ENCODE results near the gene RAX2.
"Not testable (repeated sequence)": the region's sequence is repeated elsewhere in the genome, so short reads cannot be mapped to it uniquely, and the experiment has no call there.

Gene RAX2

DNA sequence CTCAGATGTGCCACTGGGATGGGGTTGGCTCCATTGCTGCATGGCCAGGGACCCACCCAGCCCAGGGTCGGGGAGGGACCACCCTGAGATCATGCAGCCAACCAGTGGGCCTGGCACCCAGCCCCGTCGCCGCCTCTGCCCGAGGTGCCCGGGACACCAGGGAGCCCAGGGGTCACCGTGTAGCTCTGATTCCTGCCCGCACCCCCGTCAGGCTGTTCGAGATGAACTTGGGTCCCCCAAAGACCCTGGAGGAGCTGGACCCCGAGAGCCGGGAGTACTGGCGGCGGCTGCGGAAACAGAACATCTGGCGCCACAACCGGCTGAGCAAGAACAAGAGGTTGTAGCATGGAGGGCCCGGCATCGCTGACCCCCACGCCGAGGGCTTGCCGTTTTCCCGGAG lies 5.0 kb downstream of the RAX2 start:
- no peak for TF ChIP-seq EZH2phosphoT487 (IDR thresholded peaks at IDR 0.05; ENCODE audit: borderline replicate concordance)
- TF ChIP-seq, protein P1, sequence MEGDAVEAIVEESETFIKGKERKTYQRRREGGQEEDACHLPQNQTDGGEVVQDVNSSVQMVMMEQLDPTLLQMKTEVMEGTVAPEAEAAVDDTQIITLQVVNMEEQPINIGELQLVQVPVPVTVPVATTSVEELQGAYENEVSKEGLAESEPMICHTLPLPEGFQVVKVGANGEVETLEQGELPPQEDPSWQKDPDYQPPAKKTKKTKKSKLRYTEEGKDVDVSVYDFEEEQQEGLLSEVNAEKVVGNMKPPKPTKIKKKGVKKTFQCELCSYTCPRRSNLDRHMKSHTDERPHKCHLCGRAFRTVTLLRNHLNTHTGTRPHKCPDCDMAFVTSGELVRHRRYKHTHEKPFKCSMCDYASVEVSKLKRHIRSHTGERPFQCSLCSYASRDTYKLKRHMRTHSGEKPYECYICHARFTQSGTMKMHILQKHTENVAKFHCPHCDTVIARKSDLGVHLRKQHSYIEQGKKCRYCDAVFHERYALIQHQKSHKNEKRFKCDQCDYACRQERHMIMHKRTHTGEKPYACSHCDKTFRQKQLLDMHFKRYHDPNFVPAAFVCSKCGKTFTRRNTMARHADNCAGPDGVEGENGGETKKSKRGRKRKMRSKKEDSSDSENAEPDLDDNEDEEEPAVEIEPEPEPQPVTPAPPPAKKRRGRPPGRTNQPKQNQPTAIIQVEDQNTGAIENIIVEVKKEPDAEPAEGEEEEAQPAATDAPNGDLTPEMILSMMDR (conservative IDR thresholded peaks at IDR 0.05; ENCODE audit: low read length) = no peak
- no peak overlapping the region for H3K9ac ChIP-seq (ENCODE audit: low read depth, low read length, poor library complexity, severe bottlenecking)
- H3K36me3 ChIP-seq (ENCODE audit: insufficient read depth, low read length) = peaks cover 10% of the 10 kb centered on the region; the same call in 1 of the 2 replicates
- no peaks in the 10 kb centered on the region for H3K27me3 ChIP-seq (ENCODE audit: insufficient read depth, low read length, poor library complexity, severe bottlenecking)
- H3K9me2 ChIP-seq (replicated peaks; ENCODE audit: low read depth, low read length) = no peaks in the 10 kb centered on the region
- H3F3A ChIP-seq (ENCODE audit: low read depth) = 0 out of 2 replicates have a peak, but pooled peaks cover 2% of the 10 kb centered on the region
- peaks cover 5% of the 10 kb centered on the region for H3K4me1 ChIP-seq (ENCODE audit: insufficient read depth, low read length, poor library complexity, severe bottlenecking)
- H3K9me3 ChIP-seq (ENCODE audit: insufficient read depth, low read depth, low read length) = no peaks in the 10 kb centered on the region
- H4K20me1 ChIP-seq (ENCODE audit: insufficient read depth, low read length, poor library complexity, severe bottlenecking) = no peaks in the 10 kb centered on the region
- no peak overlapping the region for H2AFZ ChIP-seq (ENCODE audit: low read length)
- peaks cover 5% of the 10 kb centered on the region; the same call in 1 of the 2 replicates for H3K79me2 ChIP-seq (ENCODE audit: insufficient read depth, low read length)
- no peak overlapping the region for H3K4me3 ChIP-seq (ENCODE audit: low read length, poor library complexity, severe bottlenecking)
- H3K4me2 ChIP-seq (ENCODE audit: low read depth, low read length, poor library complexity, severe bottlenecking) = no peak overlapping the region

DNA sequence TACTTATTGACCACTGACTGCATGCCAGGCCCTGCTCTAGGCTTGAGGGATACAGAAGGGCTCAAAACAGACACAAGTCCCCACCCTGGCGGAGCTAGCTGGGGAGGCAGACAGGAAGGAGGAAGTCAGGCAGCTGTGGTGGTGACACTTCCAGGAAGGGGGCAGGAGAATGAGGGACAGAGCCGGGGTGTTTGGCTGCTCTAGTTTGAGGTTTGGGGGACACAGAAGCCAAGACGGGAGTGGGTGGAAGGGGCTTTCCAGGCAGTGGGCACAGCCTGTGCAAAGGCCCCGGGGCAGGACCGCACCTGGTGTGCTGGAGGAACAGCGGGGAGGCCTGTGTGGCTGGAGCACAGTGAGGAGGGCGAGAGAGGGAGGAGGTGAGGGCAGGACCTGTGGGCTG lies 5.5 kb downstream of the RAX2 start:
- TF ChIP-seq, protein P1 (conservative IDR thresholded peaks at IDR 0.05; ENCODE audit: low read length) = no peak
- no peak for TF ChIP-seq EZH2phosphoT487 (IDR thresholded peaks at IDR 0.05; ENCODE audit: borderline replicate concordance)
- Histone ChIP-seq H2AFZ (ENCODE audit: low read length) (no peak overlapping the region), H3K36me3 (ENCODE audit: insufficient read depth, low read length) (peaks cover 10% of the 10 kb centered on the region; the same call in 1 of the 2 replicates), H3F3A (ENCODE audit: low read depth) (0 out of 2 replicates have a peak, but pooled peaks cover 2% of the 10 kb centered on the region), H3K9me3 (ENCODE audit: insufficient read depth, low read depth, low read length) (no peaks in the 10 kb centered on the region), H3K79me2 (ENCODE audit: insufficient read depth, low read length) (peaks cover 5% of the 10 kb centered on the region; the same call in 1 of the 2 replicates), H4K20me1 (ENCODE audit: insufficient read depth, low read length, poor library complexity, severe bottlenecking) (no peaks in the 10 kb centered on the region), H3K4me1 (ENCODE audit: insufficient read depth, low read length, poor library complexity, severe bottlenecking) (peaks cover 8% of the 10 kb centered on the region), H3K9ac (ENCODE audit: low read depth, low read length, poor library complexity, severe bottlenecking) (no peak overlapping the region), H3K9me2 (replicated peaks; ENCODE audit: low read depth, low read length) (no peaks in the 10 kb centered on the region), H3K4me2 (ENCODE audit: low read depth, low read length, poor library complexity, severe bottlenecking) (no peak overlapping the region), H3K4me3 (ENCODE audit: low read length, poor library complexity, severe bottlenecking) (no peak overlapping the region), H3K27me3 (ENCODE audit: insufficient read depth, low read length, poor library complexity, severe bottlenecking) (no peaks in the 10 kb centered on the region)

DNA sequence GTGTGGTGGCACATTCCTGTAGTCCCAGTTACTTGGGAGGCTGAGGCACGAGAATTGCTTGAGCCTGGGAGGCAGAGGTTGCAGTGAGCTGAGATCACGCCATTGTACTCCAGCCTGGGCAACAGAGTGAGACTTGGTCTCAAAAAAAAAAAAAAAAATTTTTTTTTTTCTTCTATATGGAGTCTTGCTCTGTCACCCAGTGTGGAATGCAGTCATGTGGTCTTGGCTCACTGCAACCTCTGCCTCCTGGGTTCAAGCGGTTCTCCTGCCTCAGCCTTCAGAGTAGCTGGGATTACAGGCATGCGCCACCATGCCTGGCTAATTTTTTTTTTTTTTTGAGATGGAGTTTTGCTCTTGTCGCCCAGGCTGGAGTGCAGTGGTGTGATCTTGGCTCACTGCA lies 6.3 kb downstream of the RAX2 start:
- not testable (repeated sequence) for H3K27me3 ChIP-seq (ENCODE audit: insufficient read depth, low read length, poor library complexity, severe bottlenecking); H3K4me2 ChIP-seq (ENCODE audit: low read depth, low read length, poor library complexity, severe bottlenecking); H3K4me3 ChIP-seq (ENCODE audit: low read length, poor library complexity, severe bottlenecking); H4K20me1 ChIP-seq (ENCODE audit: insufficient read depth, low read length, poor library complexity, severe bottlenecking); H3K9me3 ChIP-seq (ENCODE audit: insufficient read depth, low read depth, low read length); H3K9ac ChIP-seq (ENCODE audit: low read depth, low read length, poor library complexity, severe bottlenecking); H3K9me2 ChIP-seq (replicated peaks; ENCODE audit: low read depth, low read length); H3K36me3 ChIP-seq (ENCODE audit: insufficient read depth, low read length); H3F3A ChIP-seq (ENCODE audit: low read depth); H2AFZ ChIP-seq (ENCODE audit: low read length)
- Histone ChIP-seq H3K79me2 (ENCODE audit: insufficient read depth, low read length) (peaks cover 12% of the 10 kb centered on the region), H3K4me1 (ENCODE audit: insufficient read depth, low read length, poor library complexity, severe bottlenecking) (peaks cover 14% of the 10 kb centered on the region)

DNA sequence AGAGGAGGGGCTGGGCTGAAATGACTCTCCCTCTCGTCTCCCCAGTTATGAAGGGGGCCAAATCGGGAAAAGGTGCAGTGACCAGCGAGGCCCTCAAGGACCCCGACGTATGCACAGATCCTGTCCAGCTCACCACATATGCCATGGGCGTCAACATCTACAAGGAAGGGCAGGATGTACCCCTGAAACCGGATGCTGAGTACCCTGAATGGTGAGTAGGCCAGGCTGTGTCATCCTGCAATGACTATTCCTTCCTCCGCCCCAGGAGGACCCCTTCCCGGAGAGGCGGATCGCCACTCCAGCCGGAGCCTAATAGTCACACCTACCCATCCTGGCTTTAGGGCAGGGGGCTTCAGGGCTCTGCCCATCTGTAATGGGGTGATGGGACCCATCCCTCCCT lies 6.9 kb downstream of the RAX2 start:
- peaks cover 10% of the 10 kb centered on the region; the same call in 1 of the 2 replicates for H3K36me3 ChIP-seq (ENCODE audit: insufficient read depth, low read length)

More for the DNA sequence above, 6.9 kb downstream of the RAX2 start:
- H3K4me1 ChIP-seq (ENCODE audit: insufficient read depth, low read length, poor library complexity, severe bottlenecking) = peaks cover 16% of the 10 kb centered on the region
- H4K20me1 ChIP-seq (ENCODE audit: insufficient read depth, low read length, poor library complexity, severe bottlenecking) = no peaks in the 10 kb centered on the region
- no peak overlapping the region for H3K4me2 ChIP-seq (ENCODE audit: low read depth, low read length, poor library complexity, severe bottlenecking)
- 0 out of 2 replicates have a peak, but pooled peaks cover 2% of the 10 kb centered on the region for H3F3A ChIP-seq (ENCODE audit: low read depth)
- no peak overlapping the region for H3K4me3 ChIP-seq (ENCODE audit: low read length, poor library complexity, severe bottlenecking)
- H3K9ac ChIP-seq (ENCODE audit: low read depth, low read length, poor library complexity, severe bottlenecking) = no peak overlapping the region
- no peaks in the 10 kb centered on the region for H3K9me2 ChIP-seq (replicated peaks; ENCODE audit: low read depth, low read length)
- TF ChIP-seq, protein P1 (conservative IDR thresholded peaks at IDR 0.05; ENCODE audit: low read length) = no peak
- no peak for TF ChIP-seq EZH2phosphoT487 (IDR thresholded peaks at IDR 0.05; ENCODE audit: borderline replicate concordance)
- H3K9me3 ChIP-seq (ENCODE audit: insufficient read depth, low read depth, low read length) = no peaks in the 10 kb centered on the region
- H2AFZ ChIP-seq (ENCODE audit: low read length) = no peak overlapping the region
- H3K27me3 ChIP-seq (ENCODE audit: insufficient read depth, low read length, poor library complexity, severe bottlenecking) = no peaks in the 10 kb centered on the region
- peaks cover 18% of the 10 kb centered on the region for H3K79me2 ChIP-seq (ENCODE audit: insufficient read depth, low read length)

Data from Loucy (cell line).